Bronchial epithelial cell (primary cell): ENCODE data around the gene DOCK1. TPM values are rescaled to one million over a fixed set of nuclear protein-coding genes. Genes with fewer than 3 reads are reported as not detected.

Source experiments
- DNase-seq: peaks from one replicate; pipeline ENCODE4 v3.0.0-alpha.2; 2010; ENCODE audit warnings: low read depth
- FAIRE-seq: peaks from 2 replicates; lab custom pipeline; 2011; peaks lifted over from hg19 to GRCh38; lab: Jason Lieb, UNC
- H3K27me3 ChIP-seq: 2 replicates; pipeline ENCODE4 v1.5.1; 2011; ENCODE audit warnings: low read length; ENCODE audit not compliant: control insufficient read depth, insufficient read depth
- H3K36me3 ChIP-seq: 2 replicates; pipeline ENCODE4 v1.5.1; 2011; ENCODE audit warnings: low read length; ENCODE audit not compliant: control insufficient read depth, insufficient read depth
- H3K4me3 ChIP-seq: 2 replicates; pipeline ENCODE4 v1.5.1; 2011; ENCODE audit warnings: mild to moderate bottlenecking, low read depth, low read length, control low read depth
- CTCF ChIP-seq: IDR thresholded peaks from 2 replicates; pipeline ENCODE4 v1.5.1; 2011; ENCODE audit warnings: mild to moderate bottlenecking, moderate library complexity, low read length, control low read depth, inconsistent platforms; ENCODE audit not compliant: insufficient read depth, severe bottlenecking
- total RNA-seq: library from RNA; depleted of rRNA; stranded (reverse); fragments of >200 nt; gene quantifications from 2 replicates; pipeline ENCODE4 v1.2.1, GENCODE V29; 2014

DOCK1 gene
- total RNA-seq, 1 donor from 2014 or later: 173 TPM

DNA sequence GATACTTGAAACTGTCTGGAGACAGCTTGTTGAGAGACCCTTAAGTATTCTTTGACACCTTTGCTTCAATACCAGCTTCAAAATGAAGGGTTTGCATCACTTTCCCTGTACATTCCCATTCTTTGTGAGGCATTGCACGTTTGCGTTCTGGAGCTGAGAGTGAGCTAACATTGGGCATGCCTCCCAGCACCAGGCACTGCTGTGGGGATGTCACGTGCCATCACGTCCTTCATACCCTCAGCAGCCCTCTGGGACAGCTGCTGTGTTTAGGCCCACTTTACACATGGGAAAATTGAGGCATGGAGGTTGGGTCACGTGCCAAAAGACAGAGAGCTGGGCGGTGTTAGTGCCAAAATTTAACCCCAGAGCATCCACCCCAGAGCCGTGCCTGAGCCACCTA is 357.4 kb downstream of the DOCK1 start:
- Histone ChIP-seq H3K36me3 (peaks cover 1% of the 10 kb centered on the region), H3K4me3 (no peak overlapping the region), H3K27me3 (no peaks in the 10 kb centered on the region)
- FAIRE-seq: no peak
- no peak for DNase-seq
- no peak for TF ChIP-seq CTCF

- no peak for TF ChIP-seq CTCF
- Histone ChIP-seq H3K36me3 (peaks cover 1% of the 10 kb centered on the region), H3K4me3 (no peak overlapping the region), H3K27me3 (no peaks in the 10 kb centered on the region)
- DNase-seq: no peak
- FAIRE-seq: no peak
Measured at GRCh38 chr10:127265288-127265687, 360.1 kb downstream of the DOCK1 start.

DNA sequence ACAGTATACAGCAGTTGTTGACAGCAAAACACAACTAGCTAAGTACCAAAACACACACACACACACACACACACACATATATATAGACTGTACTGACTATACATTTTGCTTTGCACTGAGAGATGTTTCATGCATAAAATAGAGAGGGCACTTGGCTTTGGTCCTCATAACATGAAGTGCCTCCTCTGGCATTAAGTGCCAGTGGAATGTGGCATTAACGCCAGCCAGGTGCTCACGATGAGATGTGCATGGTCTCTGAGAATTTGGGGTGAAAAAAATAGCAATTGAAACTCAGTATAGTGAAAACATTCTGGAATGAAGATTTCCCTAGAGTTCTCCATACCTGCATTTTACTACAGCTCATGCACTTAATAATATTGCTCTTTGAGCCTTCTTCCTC is 361.2 kb downstream of the DOCK1 start:
- DNase-seq (no peak), FAIRE-seq (no peak)
- Histone ChIP-seq H3K27me3 (no peaks in the 10 kb centered on the region), H3K4me3 (no peak overlapping the region), H3K36me3 (no peaks in the 10 kb centered on the region)
- TF ChIP-seq CTCF: no peak

- Histone ChIP-seq H3K4me3 (no peak overlapping the region), H3K27me3 (no peaks in the 10 kb centered on the region), H3K36me3 (no peaks in the 10 kb centered on the region)
- TF ChIP-seq CTCF: no peak
- FAIRE-seq (no peak), DNase-seq (no peak)
Measured at GRCh38 chr10:127267442-127267841, 362.2 kb downstream of the DOCK1 start.

- FAIRE-seq: no peak
- Histone ChIP-seq H3K4me3 (no peak overlapping the region), H3K27me3 (no peaks in the 10 kb centered on the region), H3K36me3 (no peaks in the 10 kb centered on the region)
- no peak for DNase-seq
- TF ChIP-seq CTCF: no peak
Measured at GRCh38 chr10:127272076-127272475, 366.8 kb downstream of the DOCK1 start.

DNA sequence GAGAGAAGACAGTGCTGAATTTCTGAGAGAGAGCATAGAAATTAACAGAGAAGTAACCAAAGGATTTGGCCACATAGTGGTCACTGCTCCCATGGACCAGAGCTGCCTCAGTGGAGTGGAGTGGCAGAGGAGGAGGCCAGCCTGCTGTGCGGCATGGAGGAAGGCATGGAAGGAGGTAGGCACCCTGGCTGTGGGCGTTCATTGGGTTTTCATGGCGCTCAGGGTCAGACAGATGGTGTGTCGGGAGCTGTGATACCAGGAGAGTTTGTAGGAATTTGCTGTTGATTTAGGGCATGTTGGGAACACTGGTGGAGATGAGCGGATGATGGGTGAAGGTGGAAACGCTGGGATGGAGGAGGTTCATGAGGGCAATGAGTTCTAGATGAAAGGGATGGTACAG is 370.0 kb downstream of the DOCK1 start:
- Histone ChIP-seq H3K4me3 (no peak overlapping the region), H3K36me3 (no peaks in the 10 kb centered on the region), H3K27me3 (no peaks in the 10 kb centered on the region)
- DNase-seq (no peak), FAIRE-seq (peak; percentile 36)
- no peak for TF ChIP-seq CTCF
